Measurements from ENCODE around the gene PPP1CC.

DNA sequence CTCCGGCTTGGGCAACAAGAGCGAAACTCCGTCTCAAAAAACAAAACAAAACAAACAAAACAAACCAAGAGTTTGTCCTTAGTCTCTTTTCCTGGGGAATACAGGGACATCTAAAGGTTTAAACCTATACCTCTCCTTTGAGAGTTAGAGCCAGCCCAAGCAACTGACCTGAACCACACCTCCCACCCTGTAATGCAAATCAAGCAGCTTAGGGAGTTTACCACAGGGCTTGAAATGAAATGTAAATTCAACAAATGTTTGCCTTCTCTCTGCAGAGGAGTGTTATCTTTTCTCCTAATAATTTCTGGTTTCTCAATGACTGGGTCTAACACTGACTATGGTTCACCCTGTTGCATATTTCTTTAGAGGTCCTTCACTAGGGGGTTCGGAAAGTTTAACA is 16.7 kb downstream of the PPP1CC start:
- TF ChIP-seq, protein P1, sequence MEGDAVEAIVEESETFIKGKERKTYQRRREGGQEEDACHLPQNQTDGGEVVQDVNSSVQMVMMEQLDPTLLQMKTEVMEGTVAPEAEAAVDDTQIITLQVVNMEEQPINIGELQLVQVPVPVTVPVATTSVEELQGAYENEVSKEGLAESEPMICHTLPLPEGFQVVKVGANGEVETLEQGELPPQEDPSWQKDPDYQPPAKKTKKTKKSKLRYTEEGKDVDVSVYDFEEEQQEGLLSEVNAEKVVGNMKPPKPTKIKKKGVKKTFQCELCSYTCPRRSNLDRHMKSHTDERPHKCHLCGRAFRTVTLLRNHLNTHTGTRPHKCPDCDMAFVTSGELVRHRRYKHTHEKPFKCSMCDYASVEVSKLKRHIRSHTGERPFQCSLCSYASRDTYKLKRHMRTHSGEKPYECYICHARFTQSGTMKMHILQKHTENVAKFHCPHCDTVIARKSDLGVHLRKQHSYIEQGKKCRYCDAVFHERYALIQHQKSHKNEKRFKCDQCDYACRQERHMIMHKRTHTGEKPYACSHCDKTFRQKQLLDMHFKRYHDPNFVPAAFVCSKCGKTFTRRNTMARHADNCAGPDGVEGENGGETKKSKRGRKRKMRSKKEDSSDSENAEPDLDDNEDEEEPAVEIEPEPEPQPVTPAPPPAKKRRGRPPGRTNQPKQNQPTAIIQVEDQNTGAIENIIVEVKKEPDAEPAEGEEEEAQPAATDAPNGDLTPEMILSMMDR (IDR thresholded peaks at IDR 0.05): no peak
- TF ChIP-seq EP300 (IDR thresholded peaks at IDR 0.05): no peak
- TF ChIP-seq POLR2A (IDR thresholded peaks at IDR 0.05): no peak
- no peak for TF ChIP-seq POLR2AphosphoS5 (IDR thresholded peaks at IDR 0.05)
